HTERT RPE-1 (cell line): Measurements from ENCODE around the gene ZBED4.

Experiments
- in situ Hi-C: fragments of 300-500 bp; cut with MboI; formaldehyde crosslinking; loops from 4 replicates; pipeline ENCODE4 v1.14.3; 2020; ENCODE audit warnings: low sequenced_read_pairs

ZBED4 gene

GRCh38 chr22:49872347-49872746, 18.7 kb downstream of the ZBED4 start:
- in situ Hi-C loops, result no loop called here

- in situ Hi-C loops, result no loop called here
Observed at GRCh38 chr22:49873228-49873940, 19.7 kb downstream of the ZBED4 start.

DNA sequence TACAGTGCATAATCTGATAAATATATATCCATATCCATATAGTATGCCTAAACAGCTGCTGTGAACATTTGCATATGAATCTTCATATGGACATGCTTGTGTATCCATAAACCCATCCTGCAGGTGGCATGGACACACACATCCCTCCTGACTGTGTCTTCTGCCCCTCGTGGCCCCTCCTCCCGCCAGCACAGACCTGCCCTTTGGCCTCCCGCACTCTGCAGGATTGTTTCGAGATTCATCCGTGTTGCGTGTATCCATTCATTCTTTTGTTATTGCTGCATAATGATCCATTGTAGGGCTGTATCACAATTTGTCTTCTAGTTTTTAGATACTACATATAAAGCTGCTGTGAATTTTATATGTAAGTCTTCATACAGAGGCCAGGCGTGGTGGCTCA, 24.0 kb downstream of the ZBED4 start:
- in situ Hi-C loops, result no loop called here

DNA sequence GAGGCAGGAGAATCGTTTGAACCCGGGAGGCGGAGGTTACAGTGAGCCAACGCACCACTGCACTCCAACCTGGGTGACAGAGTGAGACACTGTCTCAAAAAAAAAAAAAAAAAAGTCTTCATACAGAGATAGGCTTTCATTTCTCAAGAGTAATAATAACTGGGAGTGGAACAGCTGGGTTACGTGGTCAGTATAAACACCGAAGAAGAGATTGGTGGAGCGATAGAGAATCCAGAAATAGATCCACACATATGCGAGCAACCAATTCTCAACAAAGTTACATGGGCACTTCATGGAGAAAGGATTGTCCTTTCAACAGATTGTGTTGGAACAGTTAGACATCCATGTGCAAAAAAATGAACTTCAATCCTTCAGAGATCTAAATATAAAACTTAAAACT, 24.6 kb downstream of the ZBED4 start:
- in situ Hi-C loops, result no loop called here

DNA sequence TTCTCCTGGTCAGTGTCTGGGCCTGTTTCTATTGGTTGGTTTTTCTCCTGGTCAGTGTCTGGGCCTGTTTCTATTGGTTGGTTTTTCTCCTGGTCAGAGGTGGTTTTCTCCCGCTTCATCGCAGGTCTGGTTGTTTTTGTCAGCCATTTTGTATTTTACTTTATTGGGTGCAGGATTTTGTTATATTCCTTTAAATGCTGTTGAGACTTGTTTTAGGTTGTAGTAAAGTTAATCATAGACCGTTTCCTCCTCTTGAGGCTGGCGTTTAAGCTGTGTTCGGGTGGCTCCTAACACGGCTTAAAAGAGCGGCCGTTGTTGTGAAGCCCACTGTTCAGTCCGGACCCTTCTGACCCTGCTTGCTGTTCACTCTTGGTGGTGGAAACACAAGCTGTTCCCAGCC, 26.2 kb downstream of the ZBED4 start:
- in situ Hi-C loops, result no loop called here

- in situ Hi-C loops, result no loop called here
Observed at GRCh38 chr22:49880281-49880680, 26.6 kb downstream of the ZBED4 start.

- in situ Hi-C loops, result no loop called here
Observed at GRCh38 chr22:49881856-49882255, 28.2 kb downstream of the ZBED4 start.

DNA sequence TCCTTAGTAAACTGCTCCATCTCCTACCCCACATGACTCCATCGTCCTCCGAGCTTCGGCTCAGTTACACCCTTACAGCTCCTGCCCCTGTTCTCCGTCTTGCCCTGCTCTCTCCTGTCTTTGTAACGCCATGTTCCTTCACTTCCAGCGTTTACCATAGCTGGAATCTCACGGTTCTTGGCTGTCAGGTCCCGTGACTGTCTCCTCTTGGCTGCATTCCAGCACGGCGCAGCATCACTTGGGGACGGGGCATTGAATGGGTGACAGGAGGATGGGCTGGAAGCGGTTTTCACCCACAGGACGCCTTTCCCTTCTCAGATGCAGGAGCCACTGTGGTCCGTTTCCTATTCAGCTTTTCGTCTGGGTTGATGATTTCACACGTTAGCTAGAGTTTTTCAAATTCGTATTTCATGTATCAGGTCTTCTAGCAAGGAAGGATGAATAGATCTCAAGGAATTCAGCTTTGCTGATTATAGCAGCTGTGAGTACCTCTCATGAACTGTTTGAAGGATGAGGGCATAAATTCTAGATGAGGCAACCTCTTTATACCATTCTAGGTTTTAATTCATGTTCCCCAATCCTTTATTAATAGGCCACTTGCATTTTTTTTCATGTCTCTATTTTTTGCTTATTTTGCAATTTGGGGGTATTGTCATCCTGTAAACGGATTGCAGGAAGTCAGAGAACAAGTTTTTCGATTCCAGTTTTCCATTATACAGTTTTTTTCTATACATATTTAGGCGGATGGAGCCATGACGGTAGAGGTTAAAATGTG, 29.1 kb downstream of the ZBED4 start:
- in situ Hi-C loops, result no loop called here

GRCh38 chr22:49883294-49883640, 29.6 kb downstream of the ZBED4 start:
- in situ Hi-C loops, result no loop called here

DNA sequence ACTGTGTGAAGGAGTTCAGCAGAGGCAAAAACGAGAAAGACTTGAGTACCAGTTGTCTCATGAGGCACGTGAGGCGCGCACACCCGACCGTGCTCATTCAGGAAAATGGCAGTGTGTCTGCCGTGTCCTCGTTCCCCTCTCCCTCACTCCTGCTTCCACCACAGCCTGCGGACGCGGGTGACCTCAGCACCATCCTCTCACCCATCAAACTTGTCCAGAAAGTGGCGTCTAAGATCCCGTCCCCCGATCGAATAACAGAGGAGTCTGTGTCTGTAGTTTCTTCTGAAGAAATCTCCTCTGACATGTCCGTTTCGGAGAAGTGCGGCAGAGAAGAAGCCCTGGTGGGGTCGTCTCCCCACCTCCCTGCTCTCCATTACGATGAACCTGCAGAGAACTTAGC, 30.4 kb downstream of the ZBED4 start:
- in situ Hi-C loops, result no loop called here

- in situ Hi-C loops, result no loop called here
Observed at GRCh38 chr22:49884503-49885260, 31.0 kb downstream of the ZBED4 start.

DNA sequence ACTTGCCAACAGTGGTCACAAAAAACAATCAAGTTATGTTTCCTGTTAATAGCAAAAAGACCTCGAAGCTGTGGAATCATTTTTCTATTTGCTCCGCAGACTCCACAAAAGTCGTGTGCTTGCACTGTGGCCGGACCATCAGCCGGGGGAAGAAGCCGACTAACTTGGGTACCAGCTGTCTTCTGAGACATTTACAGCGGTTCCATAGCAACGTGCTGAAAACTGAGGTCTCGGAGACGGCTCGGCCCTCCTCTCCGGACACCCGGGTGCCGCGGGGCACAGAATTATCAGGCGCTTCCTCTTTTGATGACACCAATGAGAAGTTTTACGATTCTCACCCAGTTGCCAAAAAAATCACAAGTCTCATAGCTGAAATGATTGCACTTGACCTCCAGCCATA, 31.6 kb downstream of the ZBED4 start:
- in situ Hi-C loops, result no loop called here

DNA sequence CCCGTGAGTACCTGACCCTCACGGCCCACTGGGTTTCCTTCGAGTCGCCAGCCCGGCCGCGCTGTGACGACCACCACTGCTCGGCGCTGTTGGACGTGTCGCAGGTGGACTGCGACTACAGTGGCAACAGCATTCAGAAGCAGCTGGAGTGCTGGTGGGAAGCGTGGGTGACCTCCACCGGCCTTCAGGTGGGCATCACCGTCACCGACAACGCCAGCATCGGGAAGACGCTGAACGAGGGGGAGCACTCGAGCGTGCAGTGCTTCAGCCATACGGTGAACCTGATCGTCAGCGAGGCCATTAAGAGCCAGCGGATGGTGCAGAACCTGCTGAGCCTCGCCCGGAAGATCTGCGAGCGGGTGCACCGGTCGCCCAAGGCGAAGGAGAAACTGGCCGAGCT, 32.2 kb downstream of the ZBED4 start:
- in situ Hi-C loops, result no loop called here

DNA sequence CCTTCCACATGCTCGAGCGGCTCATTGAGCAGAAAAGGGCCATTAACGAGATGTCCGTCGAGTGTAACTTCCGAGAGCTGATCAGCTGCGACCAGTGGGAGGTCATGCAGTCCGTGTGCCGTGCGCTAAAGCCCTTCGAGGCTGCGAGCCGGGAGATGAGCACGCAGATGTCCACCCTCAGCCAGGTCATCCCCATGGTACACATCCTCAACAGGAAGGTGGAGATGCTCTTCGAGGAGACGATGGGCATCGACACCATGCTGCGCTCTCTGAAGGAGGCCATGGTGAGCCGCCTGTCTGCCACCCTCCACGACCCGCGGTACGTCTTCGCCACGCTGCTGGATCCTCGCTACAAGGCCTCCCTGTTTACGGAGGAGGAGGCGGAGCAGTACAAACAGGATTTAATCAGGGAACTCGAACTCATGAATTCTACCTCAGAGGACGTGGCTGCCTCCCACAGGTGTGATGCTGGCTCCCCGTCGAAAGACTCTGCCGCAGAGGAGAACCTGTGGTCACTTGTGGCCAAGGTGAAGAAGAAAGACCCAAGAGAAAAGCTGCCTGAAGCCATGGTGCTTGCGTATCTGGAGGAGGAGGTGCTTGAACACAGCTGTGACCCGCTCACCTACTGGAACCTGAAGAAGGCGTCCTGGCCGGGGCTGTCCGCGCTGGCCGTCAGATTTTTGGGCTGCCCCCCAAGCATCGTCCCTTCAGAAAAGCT, 32.9 kb downstream of the ZBED4 start:
- in situ Hi-C loops, result no loop called here

DNA sequence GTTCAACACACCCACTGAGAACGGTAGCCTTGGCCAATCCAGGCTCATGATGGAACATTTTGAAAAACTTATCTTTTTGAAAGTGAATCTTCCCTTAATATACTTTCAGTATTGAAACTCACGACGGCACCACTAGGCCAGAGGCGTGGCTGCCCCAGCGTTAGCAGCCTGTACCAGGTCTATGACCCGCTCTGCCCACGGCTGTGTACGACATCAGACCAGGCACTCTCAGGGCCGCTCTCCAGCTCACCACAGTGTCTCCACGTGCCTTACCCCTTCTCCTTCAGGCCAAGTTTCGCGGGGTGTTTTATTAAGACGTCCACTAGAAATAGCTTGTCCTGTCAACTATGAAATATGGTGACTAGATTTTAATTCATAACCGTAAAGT, 33.4 kb downstream of the ZBED4 start:
- in situ Hi-C loops, result no loop called here

- in situ Hi-C loops, result no loop called here
Observed at GRCh38 chr22:49887702-49888101, 34.1 kb downstream of the ZBED4 start.

GRCh38 chr22:49889071-49889470, 35.4 kb downstream of the ZBED4 start:
- in situ Hi-C loops, result no loop called here

DNA sequence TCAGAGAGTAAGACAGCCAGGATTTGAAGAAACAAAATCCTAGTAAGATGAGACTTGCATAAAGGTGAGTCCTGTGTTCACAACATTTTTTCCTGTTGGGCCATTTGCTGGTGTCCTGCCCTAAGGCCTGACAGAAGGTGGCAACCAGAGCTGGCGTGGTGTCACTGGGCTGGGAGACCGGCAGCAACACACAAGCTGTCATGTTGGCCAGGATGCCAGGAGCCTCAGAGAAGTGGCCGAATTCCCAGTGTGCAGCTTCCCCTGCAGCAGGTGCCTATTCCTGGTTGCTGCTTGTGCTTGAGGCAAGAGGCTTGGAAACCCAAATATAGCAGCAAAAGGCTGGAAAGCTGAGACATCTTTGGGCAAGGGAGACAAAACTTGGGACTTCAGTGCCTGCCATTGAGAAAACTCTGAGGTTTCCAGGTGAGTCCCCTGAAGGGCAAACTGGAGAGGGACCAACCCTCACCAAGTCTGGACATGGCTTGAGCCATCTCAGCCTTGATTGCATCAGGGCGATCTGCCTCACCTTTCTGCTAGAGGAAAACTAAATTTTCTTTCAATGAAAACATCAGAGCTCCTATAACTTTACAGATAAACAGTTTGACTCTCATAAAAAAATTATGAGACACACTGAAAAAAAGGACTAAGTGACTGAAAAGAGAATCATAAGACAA, 38.7 kb downstream of the ZBED4 start:
- in situ Hi-C loops, result no loop called here

DNA sequence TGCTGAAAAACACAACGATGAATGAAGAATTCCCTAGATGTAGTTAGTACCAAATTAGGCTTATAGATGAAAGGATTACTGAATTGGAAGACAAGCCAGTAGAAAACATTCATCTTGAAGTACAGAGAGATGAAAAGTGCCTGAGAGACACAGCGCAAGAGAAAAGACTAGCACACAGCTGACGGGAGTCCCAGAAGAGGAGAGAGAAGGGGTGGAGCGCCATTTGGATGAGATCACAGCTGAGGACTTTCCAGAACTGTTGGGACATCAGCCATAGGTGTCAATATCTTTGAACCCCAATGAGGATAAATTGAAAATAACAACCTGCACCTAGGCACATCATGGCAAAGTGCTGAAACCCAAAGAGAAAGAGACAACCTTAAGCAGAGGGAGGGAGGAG, 39.4 kb downstream of the ZBED4 start:
- in situ Hi-C loops, result no loop called here

- in situ Hi-C loops, result no loop called here
Observed at GRCh38 chr22:49894322-49895054, 40.8 kb downstream of the ZBED4 start.
